Stimulated activated CD8-positive, alpha-beta memory T cell treated with anti-CD3 and anti-CD28 coated beads, Interleukin-7, amount 100 ng/mL, for 1 hour (primary cell): ENCODE data around the gene ALDH16A1.

Source experiments
- DNase-seq, 2 donors: peaks; one replicate each; pipeline ENCODE4 v3.0.0-alpha.2; 2020; ENCODE audit warnings: low read depth in 2 of 2

Gene ALDH16A1

DNA sequence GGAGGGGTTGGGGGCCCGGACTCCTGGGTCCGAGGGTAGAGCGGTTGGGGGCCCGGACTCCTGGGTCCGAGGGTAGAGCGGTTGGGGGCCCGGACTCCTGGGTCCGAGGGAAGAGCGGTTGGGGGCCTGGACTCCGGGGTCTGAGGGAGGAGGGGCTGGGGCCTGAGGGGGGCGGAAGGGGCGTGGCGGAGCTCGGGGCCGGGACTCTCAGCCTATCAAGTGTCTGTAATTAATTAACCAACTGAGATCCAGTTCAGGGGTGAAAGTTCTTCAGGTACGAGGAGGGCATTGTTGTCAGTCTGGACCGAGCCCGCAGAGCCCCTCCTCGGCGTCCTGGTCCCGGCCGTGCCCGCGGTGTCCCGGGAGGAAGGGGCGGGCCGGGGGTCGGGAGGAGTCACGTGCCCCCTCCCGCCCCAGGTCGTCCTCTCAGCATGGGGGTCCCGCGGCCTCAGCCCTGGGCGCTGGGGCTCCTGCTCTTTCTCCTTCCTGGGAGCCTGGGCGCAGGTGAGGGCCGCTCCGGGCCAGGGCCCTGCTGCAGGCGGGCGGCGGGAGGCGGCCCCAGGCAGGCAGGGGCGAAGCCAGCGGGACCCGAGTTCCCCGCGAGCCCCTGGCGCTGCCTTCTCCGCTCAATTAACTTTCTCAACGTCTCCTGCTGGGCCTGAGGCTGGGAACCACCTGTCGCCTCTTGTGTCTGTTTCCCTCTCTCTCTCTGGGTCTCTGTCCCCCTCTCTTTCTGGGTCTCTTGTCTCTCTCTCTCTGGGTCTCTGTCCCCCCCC is 60.1 kb downstream of the ALDH16A1 start:
- no peak for DNase-seq

GRCh38 chr19:49513746-49514118 is 60.7 kb downstream of the ALDH16A1 start:
- DNase-seq, result no peak

- DNase-seq, result no peak
Observed at GRCh38 chr19:49514151-49514550, 61.1 kb downstream of the ALDH16A1 start.

DNA sequence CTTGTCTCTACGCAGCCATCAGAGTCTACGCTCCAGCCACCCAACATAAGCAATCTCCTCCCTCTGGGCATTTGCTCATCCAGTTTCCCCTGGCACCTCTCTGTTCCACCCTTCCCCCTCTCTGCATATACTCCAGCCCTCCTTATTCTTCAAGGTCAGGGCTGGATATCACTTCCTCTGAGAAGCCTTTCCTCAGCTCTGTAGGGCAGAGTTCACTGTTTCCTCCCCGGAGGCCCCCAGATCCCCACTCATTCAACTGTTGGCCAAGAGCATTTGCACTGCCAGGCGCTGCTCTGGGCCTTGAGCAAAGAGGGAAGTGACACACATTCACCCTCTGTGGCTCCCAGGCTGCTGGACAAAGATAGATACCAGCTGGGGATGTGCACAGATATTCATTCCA is 62.7 kb downstream of the ALDH16A1 start:
- DNase-seq, result no peak

DNA sequence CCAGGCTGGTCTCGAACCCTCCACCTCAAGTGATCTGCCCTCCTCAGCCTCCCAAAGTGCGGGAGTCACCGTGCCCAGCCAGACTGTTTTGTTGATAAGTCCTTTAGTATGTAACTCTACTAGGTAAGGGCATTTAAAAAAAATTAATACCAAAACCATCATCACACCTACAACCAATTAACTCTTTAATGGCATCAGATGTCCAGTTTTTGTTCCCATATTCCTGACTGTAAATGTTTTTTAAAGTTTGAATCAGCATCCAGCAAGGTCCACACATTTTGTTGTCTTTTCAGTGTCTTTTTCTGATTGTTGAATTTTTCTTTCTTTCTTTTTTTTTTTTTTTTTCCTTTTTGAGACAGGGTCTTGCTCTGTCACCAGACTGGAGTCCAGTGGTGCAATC is 65.0 kb downstream of the ALDH16A1 start:
- no peak for DNase-seq
